ENCODE data around the gene IP6K3. TPM values are rescaled to one million over a fixed set of nuclear protein-coding genes. Genes with fewer than 3 reads are reported as not detected.

The IP6K3 gene
- total RNA-seq, 1 donor, result under 0.01 TPM

DNA sequence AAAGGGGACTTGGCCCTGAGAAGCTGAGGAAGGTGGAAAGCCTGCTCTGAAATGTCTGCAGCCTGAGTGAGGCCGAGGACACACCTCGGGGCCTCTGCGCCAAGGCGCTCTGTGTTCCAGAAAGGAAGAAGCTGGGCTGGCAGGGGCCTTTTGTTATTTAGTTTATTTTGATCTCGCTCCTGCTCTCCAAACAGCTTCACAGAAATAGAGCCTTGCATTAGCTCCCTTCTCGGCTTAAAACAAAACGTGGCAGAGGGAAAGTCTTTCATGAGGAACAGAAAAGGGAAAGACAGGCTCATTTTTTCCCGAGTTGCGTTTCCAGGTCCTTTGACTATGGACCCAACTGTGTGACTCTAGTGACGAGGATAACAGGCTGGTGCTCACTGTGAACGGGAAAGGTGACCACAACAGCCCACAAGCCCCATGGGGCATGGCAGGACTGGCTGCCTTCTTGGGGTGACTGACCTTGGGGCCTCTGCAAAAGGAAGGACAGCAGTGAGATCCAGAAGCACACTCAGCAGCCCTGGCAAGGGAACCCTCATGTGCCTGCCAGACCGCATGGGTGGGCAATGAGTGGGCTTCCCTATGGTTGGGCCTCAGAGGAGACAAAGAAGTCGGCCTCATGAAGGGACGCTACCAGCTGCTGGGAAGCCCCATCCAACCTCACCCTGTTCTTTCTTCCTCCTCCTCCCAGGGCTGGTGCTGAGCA lies 23.6 kb upstream of the IP6K3 start:
- Histone ChIP-seq H2AFZ (ENCODE audit: low read length) (no peak overlapping the region), H3K4me3 (ENCODE audit: insufficient read depth, low read length) (no peak overlapping the region), H3K36me3 (ENCODE audit: insufficient read depth, low read length) (peaks cover 27% of the 10 kb centered on the region), H3K27me3 (ENCODE audit: insufficient read depth, low read length) (no peaks in the 10 kb centered on the region), H3K79me2 (ENCODE audit: insufficient read depth, low read length) (no peaks in the 10 kb centered on the region), H3K4me1 (ENCODE audit: insufficient read depth, low read length) (peaks cover 27% of the 10 kb centered on the region), H3K9me3 (ENCODE audit: low read depth, low read length) (no peaks in the 10 kb centered on the region), H4K20me1 (ENCODE audit: insufficient read depth, low read length) (peaks cover 5% of the 10 kb centered on the region), H3K27ac (ENCODE audit: low read depth, low read length) (peak overlapping the region; percentile 86), H3K4me2 (ENCODE audit: insufficient read depth, low read length) (peak overlapping the region; percentile 67)
- DNase-seq (ENCODE audit: insufficient read length, low spot score, missing footprints), result peak; percentile 71
- TF ChIP-seq, protein P1, sequence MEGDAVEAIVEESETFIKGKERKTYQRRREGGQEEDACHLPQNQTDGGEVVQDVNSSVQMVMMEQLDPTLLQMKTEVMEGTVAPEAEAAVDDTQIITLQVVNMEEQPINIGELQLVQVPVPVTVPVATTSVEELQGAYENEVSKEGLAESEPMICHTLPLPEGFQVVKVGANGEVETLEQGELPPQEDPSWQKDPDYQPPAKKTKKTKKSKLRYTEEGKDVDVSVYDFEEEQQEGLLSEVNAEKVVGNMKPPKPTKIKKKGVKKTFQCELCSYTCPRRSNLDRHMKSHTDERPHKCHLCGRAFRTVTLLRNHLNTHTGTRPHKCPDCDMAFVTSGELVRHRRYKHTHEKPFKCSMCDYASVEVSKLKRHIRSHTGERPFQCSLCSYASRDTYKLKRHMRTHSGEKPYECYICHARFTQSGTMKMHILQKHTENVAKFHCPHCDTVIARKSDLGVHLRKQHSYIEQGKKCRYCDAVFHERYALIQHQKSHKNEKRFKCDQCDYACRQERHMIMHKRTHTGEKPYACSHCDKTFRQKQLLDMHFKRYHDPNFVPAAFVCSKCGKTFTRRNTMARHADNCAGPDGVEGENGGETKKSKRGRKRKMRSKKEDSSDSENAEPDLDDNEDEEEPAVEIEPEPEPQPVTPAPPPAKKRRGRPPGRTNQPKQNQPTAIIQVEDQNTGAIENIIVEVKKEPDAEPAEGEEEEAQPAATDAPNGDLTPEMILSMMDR (IDR thresholded peaks at IDR 0.05; ENCODE audit: extremely low read depth, low read depth, low read length), result no peak

DNA sequence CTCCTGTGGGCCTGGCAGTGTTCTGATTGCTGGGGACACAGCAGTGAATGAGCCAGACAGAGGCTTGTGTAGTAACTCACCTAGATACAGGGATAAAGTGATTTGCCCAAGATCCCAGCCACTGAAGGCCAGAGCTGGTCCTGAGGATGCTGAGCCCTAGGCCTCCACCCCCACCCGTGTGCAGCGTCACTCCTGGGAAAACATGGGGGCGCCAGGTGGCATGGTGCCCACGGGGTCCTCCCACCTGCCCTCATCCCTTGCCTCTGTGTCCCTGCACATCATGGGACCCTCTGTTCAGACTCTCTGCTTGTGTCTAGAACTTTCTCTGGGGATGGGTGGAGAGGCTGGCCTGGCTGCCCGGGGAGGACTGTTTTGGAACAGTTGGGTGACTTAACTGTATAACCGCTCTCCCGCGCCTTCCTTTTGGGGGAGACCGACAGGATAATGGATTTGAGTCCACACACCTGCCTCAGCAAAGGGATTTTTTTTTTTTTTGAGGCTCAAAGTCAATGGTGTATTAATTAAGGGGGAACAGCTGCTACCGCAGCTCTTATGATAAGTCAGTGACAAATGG lies 22.6 kb upstream of the IP6K3 start:
- Histone ChIP-seq H3K36me3 (ENCODE audit: insufficient read depth, low read length) (peaks cover 18% of the 10 kb centered on the region), H3K4me1 (ENCODE audit: insufficient read depth, low read length) (peaks cover 27% of the 10 kb centered on the region), H4K20me1 (ENCODE audit: insufficient read depth, low read length) (peaks cover 5% of the 10 kb centered on the region), H3K9me3 (ENCODE audit: low read depth, low read length) (no peaks in the 10 kb centered on the region), H3K27me3 (ENCODE audit: insufficient read depth, low read length) (no peaks in the 10 kb centered on the region), H3K4me3 (ENCODE audit: insufficient read depth, low read length) (no peak overlapping the region), H2AFZ (ENCODE audit: low read length) (no peak overlapping the region), H3K27ac (ENCODE audit: low read depth, low read length) (no peak overlapping the region), H3K79me2 (ENCODE audit: insufficient read depth, low read length) (no peaks in the 10 kb centered on the region), H3K4me2 (ENCODE audit: insufficient read depth, low read length) (no peak overlapping the region)
- DNase-seq (ENCODE audit: insufficient read length, low spot score, missing footprints), result peak; percentile 57
- TF ChIP-seq, protein P1 (IDR thresholded peaks at IDR 0.05; ENCODE audit: extremely low read depth, low read depth, low read length), result no peak

DNA sequence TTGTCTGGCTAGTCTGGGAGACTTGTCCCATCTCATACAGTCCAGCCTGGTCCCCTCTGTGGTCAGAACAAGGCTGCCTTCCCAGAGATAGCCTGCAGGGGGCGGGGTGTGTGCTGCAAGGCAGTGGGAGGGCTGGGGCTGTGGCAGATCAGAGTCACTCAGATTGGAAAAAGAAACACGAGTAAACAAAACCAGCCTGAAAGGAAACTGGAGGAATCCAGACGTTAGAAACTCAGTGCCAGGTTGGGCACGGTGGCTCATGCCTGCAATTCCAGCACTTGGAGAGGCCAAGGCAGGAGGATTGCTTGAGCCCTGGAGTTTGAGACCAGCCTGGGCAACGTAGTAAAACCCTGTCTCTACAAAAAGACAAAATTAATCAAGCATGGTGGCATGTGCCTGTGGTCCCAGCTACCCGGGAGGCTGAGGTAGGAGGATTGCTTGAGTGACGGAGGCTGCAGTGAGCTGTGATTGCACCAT lies 22.0 kb upstream of the IP6K3 start:
- Histone ChIP-seq H3K4me3 (ENCODE audit: insufficient read depth, low read length) (no peak overlapping the region), H3K36me3 (ENCODE audit: insufficient read depth, low read length) (peaks cover 15% of the 10 kb centered on the region), H4K20me1 (ENCODE audit: insufficient read depth, low read length) (peaks cover 3% of the 10 kb centered on the region), H3K9me3 (ENCODE audit: low read depth, low read length) (no peaks in the 10 kb centered on the region), H3K4me2 (ENCODE audit: insufficient read depth, low read length) (peak overlapping the region; percentile 65), H3K27me3 (ENCODE audit: insufficient read depth, low read length) (no peaks in the 10 kb centered on the region), H3K27ac (ENCODE audit: low read depth, low read length) (no peak overlapping the region), H3K79me2 (ENCODE audit: insufficient read depth, low read length) (no peaks in the 10 kb centered on the region), H3K4me1 (ENCODE audit: insufficient read depth, low read length) (peaks cover 27% of the 10 kb centered on the region), H2AFZ (ENCODE audit: low read length) (peak overlapping the region; percentile 63)
- TF ChIP-seq, protein P1 (IDR thresholded peaks at IDR 0.05; ENCODE audit: extremely low read depth, low read depth, low read length), result peak; percentile 87
- DNase-seq (ENCODE audit: insufficient read length, low spot score, missing footprints), result peak; percentile 99

Measured in osteoblast (primary cell).